HCT116 (cell line): ENCODE data around the gene PCCA. TPM values are rescaled to one million over a fixed set of nuclear protein-coding genes. Genes with fewer than 3 reads are reported as not detected.

Source experiments
- ATAC-seq: fragments of 200-7000 bp; cut with Tn5 transposase; 2 replicates; pipeline ENCODE4 v1.9.1; 2020; ENCODE audit warnings: mild to moderate bottlenecking, moderate library complexity
- BruUV-seq: library from RNA; stranded (reverse); fragments of 400-500 nt; replicated peaks from 2 replicates; lab custom pipeline; 2021; lab: Mats Ljungman, UMichigan
- CTCF ChIA-PET: fragments of 300-600 bp; sonication (Branson Sonifier 250); formaldehyde crosslinking; loops from one replicate; lab custom pipeline; 2021; ENCODE audit warnings: antibody characterized with exemption; lab: Charles Lee
- POLR2A ChIA-PET: fragments of 300-600, 350-600 bp; sonication (Branson Sonifier 250); formaldehyde crosslinking; loops from one replicate; lab custom pipeline; 2021; ENCODE audit warnings: antibody characterized with exemption; lab: Charles Lee
- RAD21 ChIA-PET, 2 experiments: fragments of 300-600 bp; sonication (Branson Sonifier 250); formaldehyde crosslinking; loops; one replicate each; lab custom pipeline; 2023; ENCODE audit warnings: low total read pairs in 2 of 2; ENCODE audit not compliant: uncharacterized antibody in 2 of 2, unreplicated experiment in 2 of 2, low non-redundant PET in 1 of 2; lab: Charles Lee
- DNase-seq: peaks from one replicate; pipeline ENCODE4 v3.0.0-alpha.2; 2010; ENCODE audit warnings: low read depth, low spot score
- H2AFZ ChIP-seq: fragments of 200-600 bp; shearing (Covaris generic), sonication (generic); 2 replicates; pipeline ENCODE4 v1.6.1; 2017; ENCODE audit warnings: low read depth, mixed run types, mixed read lengths, antibody characterized with exemption, low read length; ENCODE audit not compliant: poor library complexity, severe bottlenecking
- H3K27ac ChIP-seq: 2 replicates; pipeline ENCODE4 v1.5.1; 2012; ENCODE audit warnings: low read depth, low read length
- H3K27me3 ChIP-seq: fragments of 200-600 bp; sonication (generic); 2 replicates; pipeline ENCODE4 v1.6.1; 2016; ENCODE audit warnings: mixed run types, low read length, mixed read lengths; ENCODE audit not compliant: insufficient read depth
- H3K36me3 ChIP-seq, 2 experiments: fragments of 200-500 bp in 1 of 2; fragments of 200-600 bp in 1 of 2; sonication (Bioruptor generic) in 1 of 2; sonication (generic) in 1 of 2; 2 replicates each; pipeline versions ENCODE4 v1.5.1 to v1.6.1; 2014 to 2016; ENCODE audit warnings: low read length in 2 of 2, inconsistent platforms in 1 of 2, mixed read lengths in 1 of 2, mixed run types in 1 of 2; ENCODE audit not compliant: insufficient read depth in 2 of 2, control insufficient read depth in 1 of 2
- H3K4me1 ChIP-seq, 2 experiments: fragments of 200-600 bp in 1 of 2; sonication (generic) in 1 of 2; 2 replicates each; pipeline versions ENCODE4 v1.5.1 to v1.6.1; 2012 to 2017; ENCODE audit warnings: low read length in 2 of 2, inconsistent platforms in 1 of 2, mild to moderate bottlenecking in 1 of 2, mixed read lengths in 1 of 2, mixed run types in 1 of 2, moderate library complexity in 1 of 2; ENCODE audit not compliant: insufficient read depth in 2 of 2, control insufficient read depth in 1 of 2
- H3K4me2 ChIP-seq: fragments of 200-600 bp; sonication (generic); 2 replicates; pipeline ENCODE4 v1.6.1; 2017; ENCODE audit warnings: mixed run types, low read length, mixed read lengths
- H3K4me3 ChIP-seq, 2 experiments: fragments of 200-600 bp in 1 of 2; sonication (generic) in 1 of 2; replicated peaks in 1 of 2; 2 replicates each; pipeline ENCODE4 v1.5.1; 2011 to 2016; ENCODE audit warnings: low read length in 2 of 2, control low read depth in 1 of 2, low read depth in 1 of 2, mild to moderate bottlenecking in 1 of 2, mixed read lengths in 1 of 2, mixed run types in 1 of 2
- H3K79me2 ChIP-seq: fragments of 200-600 bp; sonication (generic); 2 replicates; pipeline ENCODE4 v1.6.1; 2017; ENCODE audit warnings: mild to moderate bottlenecking, mixed run types, low read length, moderate library complexity, mixed read lengths; ENCODE audit not compliant: insufficient read depth
- H3K9ac ChIP-seq: fragments of 200-600 bp; sonication (generic); 2 replicates; pipeline ENCODE4 v1.6.1; 2016; ENCODE audit warnings: low read length, mixed read lengths
- H3K9me2 ChIP-seq: fragments of 200-600 bp; sonication (generic), shearing (Covaris generic); 2 replicates; pipeline ENCODE4 v1.6.1; 2017; ENCODE audit warnings: mixed run types, mild to moderate bottlenecking, moderate library complexity; ENCODE audit not compliant: insufficient read depth
- H3K9me3 ChIP-seq, 2 experiments: fragments of 200-500 bp in 1 of 2; fragments of 200-600 bp in 1 of 2; sonication (Bioruptor generic) in 1 of 2; sonication (generic) in 1 of 2; 2 replicates each; pipeline ENCODE4 v1.6.1; 2014 to 2017; ENCODE audit warnings: low read length in 2 of 2, mixed read lengths in 2 of 2, inconsistent platforms in 1 of 2, low read depth in 1 of 2, mild to moderate bottlenecking in 1 of 2, mixed run types in 1 of 2, moderate library complexity in 1 of 2; ENCODE audit not compliant: control insufficient read depth in 1 of 2, insufficient read depth in 1 of 2
- H4K20me1 ChIP-seq: fragments of 200-600 bp; sonication (generic), shearing (Covaris generic); 2 replicates; pipeline ENCODE4 v1.6.1; 2017; ENCODE audit warnings: mixed run types, mild to moderate bottlenecking, moderate library complexity; ENCODE audit not compliant: insufficient read depth
- ATF3 ChIP-seq: IDR thresholded peaks from 2 replicates; pipeline ENCODE4 v1.6.1; 2012
- CEBPB ChIP-seq: IDR thresholded peaks from 2 replicates; pipeline ENCODE4 v1.6.1; 2012; ENCODE audit warnings: low read depth
- ELF1 ChIP-seq: IDR thresholded peaks from 2 replicates; pipeline ENCODE4 v1.6.1; 2012; ENCODE audit warnings: low read depth, borderline replicate concordance
- EZH2phosphoT487 ChIP-seq: fragments of 200-600 bp; IDR thresholded peaks from 2 replicates; pipeline ENCODE4 v1.6.1; 2018; ENCODE audit warnings: antibody characterized with exemption, borderline replicate concordance
- FOSL1 ChIP-seq: IDR thresholded peaks from 2 replicates; pipeline ENCODE4 v1.6.1; 2012; ENCODE audit warnings: low read depth
- JUND ChIP-seq: IDR thresholded peaks from 2 replicates; pipeline ENCODE4 v1.6.1; 2012
- MAX ChIP-seq: IDR thresholded peaks from 2 replicates; pipeline ENCODE4 v1.6.1; 2012
- POLR2A ChIP-seq: IDR thresholded peaks from 2 replicates; pipeline ENCODE4 v1.7.0; 2011; ENCODE audit warnings: borderline replicate concordance; ENCODE audit not compliant: insufficient read depth, insufficient read length; ENCODE audit errors: extremely low read depth
- REST ChIP-seq: IDR thresholded peaks from 2 replicates; pipeline ENCODE4 v1.6.1; 2012; ENCODE audit warnings: low read depth
- SP1 ChIP-seq: IDR thresholded peaks from 2 replicates; pipeline ENCODE4 v1.6.1; 2012; ENCODE audit warnings: low read depth
- TCF7L2 ChIP-seq: IDR thresholded peaks from 2 replicates; pipeline ENCODE4 v1.7.0; 2011; ENCODE audit warnings: borderline replicate concordance, inconsistent platforms; ENCODE audit not compliant: insufficient read depth, insufficient read length; ENCODE audit errors: extremely low read depth
- YY1 ChIP-seq: IDR thresholded peaks from 2 replicates; pipeline ENCODE4 v1.6.1; 2011; ENCODE audit warnings: low read length, low read depth, moderate library complexity, mild to moderate bottlenecking; ENCODE audit not compliant: insufficient replicate concordance; ENCODE audit errors: extremely low read depth
- ZBTB33 ChIP-seq: IDR thresholded peaks from 2 replicates; pipeline ENCODE4 v1.6.1; 2011; ENCODE audit warnings: mild to moderate bottlenecking, low read length, moderate library complexity; ENCODE audit not compliant: insufficient replicate concordance; ENCODE audit errors: extremely low read depth
- ZFX ChIP-seq: fragments of 450-650 bp; IDR thresholded peaks from 2 replicates; pipeline ENCODE4 v1.6.1; 2017
- ZNF274 ChIP-seq: fragments of 200-500 bp; sonication (Bioruptor generic); IDR thresholded peaks from 2 replicates; pipeline ENCODE4 v1.6.1; 2014; ENCODE audit warnings: mild to moderate bottlenecking, low read depth, low read length, inconsistent platforms
- intact Hi-C: fragments of 100-400 bp; cut with micrococcal nuclease; formaldehyde crosslinking; loops from 2 replicates; pipeline ENCODE4 v1.10.0; 2022
- total RNA-seq: library from RNA; stranded (reverse); gene quantifications from one replicate; pipeline ENCODE4 v1.2.1, GENCODE V29; 2021; ENCODE audit not compliant: unreplicated experiment

Gene PCCA
- total RNA-seq, 1 experiment from 2014 or later, result 23.0 TPM

- TF ChIP-seq SP1 (no peak), ZFX (no peak), YY1 (no peak)
- no TSS peak for BruUV-seq
- no peaks in the 10 kb centered on the region for H3K36me3 ChIP-seq
- H3K79me2 ChIP-seq, result no peaks in the 10 kb centered on the region
- RAD21 ChIA-PET, result no interaction called here
- H3K4me1 ChIP-seq, result no peaks in the 10 kb centered on the region
- H3K9ac ChIP-seq, result no peak overlapping the region
- H2AFZ ChIP-seq, result no peak overlapping the region
- H4K20me1 ChIP-seq, result no peaks in the 10 kb centered on the region
- H3K4me2 ChIP-seq, result no peak overlapping the region
- CTCF ChIA-PET, result no interaction called here
- no peaks in the 10 kb centered on the region for H3K9me2 ChIP-seq
- H3K27ac ChIP-seq, result no peak overlapping the region
- POLR2A ChIA-PET, result no interaction called here
- no peaks in the 10 kb centered on the region for H3K9me3 ChIP-seq
- ATAC-seq (no peak), DNase-seq (no peak)
- no peak overlapping the region for H3K4me3 ChIP-seq
- intact Hi-C loops, result no loop called here
- no peaks in the 10 kb centered on the region for H3K27me3 ChIP-seq
These were observed 211.3 kb downstream of the PCCA start for GRCh38 chr13:100300243-100300642.

- no peak overlapping the region for H2AFZ ChIP-seq
- no peaks in the 10 kb centered on the region for H3K27me3 ChIP-seq
- TF ChIP-seq ZNF274 (no peak), FOSL1 (no peak), POLR2A (no peak), YY1 (no peak), ATF3 (no peak), MAX (no peak), JUND (no peak), EZH2phosphoT487 (no peak), CEBPB (no peak), REST (no peak), ELF1 (no peak), ZFX (no peak), TCF7L2 (no peak), SP1 (no peak), ZBTB33 (no peak)
- ATAC-seq (no peak), DNase-seq (no peak)
- H3K4me1 ChIP-seq, result no peaks in the 10 kb centered on the region
- no peak overlapping the region for H3K9ac ChIP-seq
- ChIA-PET RAD21 (no interaction called here), POLR2A (interaction anchor here (1.2 kb wide), 1 partner anchor 93 kb away, joined by 3 read pairs; no protein-coding TSS in a partner anchor), CTCF (no interaction called here)
- no peaks in the 10 kb centered on the region for H3K79me2 ChIP-seq
- no peak overlapping the region for H3K4me3 ChIP-seq
- no TSS peak for BruUV-seq
- no peaks in the 10 kb centered on the region for H3K9me3 ChIP-seq
- no peaks in the 10 kb centered on the region for H3K9me2 ChIP-seq
- no peak overlapping the region for H3K4me2 ChIP-seq
- intact Hi-C loops, result no loop called here
- no peaks in the 10 kb centered on the region for H4K20me1 ChIP-seq
- no peak overlapping the region for H3K27ac ChIP-seq
- H3K36me3 ChIP-seq, result no peaks in the 10 kb centered on the region
These were observed 211.8 kb downstream of the PCCA start for GRCh38 chr13:100300708-100301107.
